Esophagus (tissue), 2 donors: ENCODE data around the gene HDAC11. TPM values are rescaled to one million over a fixed set of nuclear protein-coding genes. Genes with fewer than 3 reads are reported as not detected.
A peak's percentile ranks its signal among the peaks of the same experiment; 100 is the strongest.
"Not testable (repeated sequence)": the region's sequence is repeated elsewhere in the genome, so short reads cannot be mapped to it uniquely, and the experiment has no call there.

Experiments
- H3K27ac ChIP-seq, 2 donors: one replicate each; pipeline ENCODE4 v1.5.1; 2013; ENCODE audit warnings: low read depth in 2 of 2, mild to moderate bottlenecking in 2 of 2, inconsistent platforms in 1 of 2, low read length in 1 of 2, moderate library complexity in 1 of 2
- H3K27me3 ChIP-seq, 2 donors: one replicate each; pipeline ENCODE4 v1.6.1; 2013; ENCODE audit warnings: low read length in 2 of 2, control low read depth in 1 of 2, mild to moderate bottlenecking in 1 of 2; ENCODE audit not compliant: insufficient read depth in 2 of 2, control insufficient read depth in 1 of 2
- H3K36me3 ChIP-seq, 2 donors: one replicate each; pipeline ENCODE4 v1.6.1; 2013; ENCODE audit warnings: low read length in 1 of 2; ENCODE audit not compliant: control insufficient read depth in 2 of 2, insufficient read depth in 2 of 2
- H3K4me1 ChIP-seq, 2 donors: one replicate each; pipeline ENCODE4 v1.6.1; 2013; ENCODE audit warnings: low read length in 1 of 2; ENCODE audit not compliant: control insufficient read depth in 2 of 2, insufficient read depth in 2 of 2
- H3K4me3 ChIP-seq, 2 donors: one replicate each; pipeline ENCODE4 v1.5.1; 2013; ENCODE audit warnings: low read length in 2 of 2, mild to moderate bottlenecking in 2 of 2, low read depth in 1 of 2, moderate library complexity in 1 of 2
- H3K9me3 ChIP-seq, 2 donors: one replicate each; pipeline ENCODE4 v1.6.1; 2013; ENCODE audit warnings: mild to moderate bottlenecking in 2 of 2, low read depth in 1 of 2, low read length in 1 of 2, moderate library complexity in 1 of 2; ENCODE audit not compliant: control insufficient read depth in 2 of 2, insufficient read depth in 1 of 2
- WGBS, 2 donors: extraction: QIAGEN DNeasy Blood & Tissue Kit; methylation state at CpG; one replicate each; pipeline ENCODE4 v1.1.7; 2013; 5-methylcytosine and 5-hydroxymethylcytosine counted together
- polyA plus RNA-seq, 2 donors: library from polyadenylated mRNA; stranded (reverse); fragments of 200-250 nt; gene quantifications; one replicate each; pipeline ENCODE4 v1.2.3, GENCODE V29; 2013
- donor health status: healthy with polysubstance abuse.
- donor health status: Bipolar disorder and iron deficiency.

The HDAC11 gene
- 10 to 100 TPM; 12.9 TPM for polyA plus RNA-seq

- H3K36me3 ChIP-seq: peaks cover 0 to 3% of the 10 kb centered on the region in 2 donors
- peak within 1 kb of the TSS; percentile 54 to 76 for H3K4me3 ChIP-seq
- H3K27ac ChIP-seq: peak within 1 kb of the TSS; percentile 92 to 95
- no peaks in the 10 kb centered on the region for H3K9me3 ChIP-seq
- H3K4me1 ChIP-seq: peaks cover 12 to 14% of the 10 kb centered on the region in 2 donors
- H3K27me3 ChIP-seq: no peaks in the 10 kb centered on the region
- WGBS, 2 donors: 0 to 1% methylated on average over 67 of the region's 67 CpGs
These were observed at the start of gene HDAC11 for GRCh38 chr3:13479582-13480339. Gene HDAC11 (plus strand): TSS chr3:13480306. CDS start chr3:13480348, 42 bp downstream.

GRCh38 chr3:13430411-13430875 is 49.7 kb upstream of the HDAC11 start:
- not testable (repeated sequence) for H3K27ac ChIP-seq, H3K36me3 ChIP-seq, H3K4me3 ChIP-seq, H3K4me1 ChIP-seq, H3K9me3 ChIP-seq, H3K27me3 ChIP-seq
- WGBS, 2 donors: 85 to 89% methylated on average over 2 of the region's 2 CpGs

- H3K4me3 ChIP-seq: no peak overlapping the region
- H3K36me3 ChIP-seq: no peaks in the 10 kb centered on the region
- 76 to 86% methylated on average over 1 of the region's 1 CpG for WGBS, 2 donors
- no peaks in the 10 kb centered on the region for H3K4me1 ChIP-seq
- H3K9me3 ChIP-seq: no peaks in the 10 kb centered on the region
- no peaks in the 10 kb centered on the region for H3K27me3 ChIP-seq
- H3K27ac ChIP-seq: no peak overlapping the region
These were observed 48.0 kb upstream of the HDAC11 start for GRCh38 chr3:13432093-13432492.

GRCh38 chr3:13433912-13434311 is 46.2 kb upstream of the HDAC11 start:
- Histone ChIP-seq H3K4me1 (no peaks in the 10 kb centered on the region), H3K27ac (no peak overlapping the region), H3K27me3 (no peaks in the 10 kb centered on the region), H3K9me3 (no peaks in the 10 kb centered on the region), H3K4me3 (no peak overlapping the region), H3K36me3 (no peaks in the 10 kb centered on the region)
- 86 to 88% methylated on average over 5 of the region's 5 CpGs for WGBS, 2 donors

GRCh38 chr3:13436213-13436612 is 43.9 kb upstream of the HDAC11 start:
- 89 to 92% methylated on average over 4 of the region's 4 CpGs for whole genome bisulfite sequencing, 2 donors
- not testable (repeated sequence) for H3K27ac ChIP-seq, H3K9me3 ChIP-seq, H3K27me3 ChIP-seq, H3K4me3 ChIP-seq, H3K4me1 ChIP-seq, H3K36me3 ChIP-seq

- Histone ChIP-seq H3K9me3 (no peaks in the 10 kb centered on the region), H3K4me3 (no peak overlapping the region), H3K36me3 (no peaks in the 10 kb centered on the region), H3K27ac (no peak overlapping the region), H3K4me1 (no peaks in the 10 kb centered on the region), H3K27me3 (no peaks in the 10 kb centered on the region)
- 70 to 73% methylated on average over 4 of the region's 4 CpGs for WGBS, 2 donors
These were observed 39.8 kb upstream of the HDAC11 start for GRCh38 chr3:13440204-13440817.

GRCh38 chr3:13442882-13443281 is 37.2 kb upstream of the HDAC11 start:
- H3K9me3 ChIP-seq, H3K27me3 ChIP-seq, H3K4me1 ChIP-seq, H3K27ac ChIP-seq, H3K4me3 ChIP-seq, H3K36me3 ChIP-seq: not testable (repeated sequence)
- 92 to 96% methylated on average over 2 of the region's 2 CpGs for WGBS, 2 donors

GRCh38 chr3:13451301-13451673 is 28.8 kb upstream of the HDAC11 start:
- Histone ChIP-seq H3K4me1 (no peaks in the 10 kb centered on the region), H3K9me3 (no peaks in the 10 kb centered on the region), H3K27ac (peak overlapping the region; percentile 91 to 95), H3K27me3 (no peaks in the 10 kb centered on the region), H3K4me3 (peak overlapping the region; percentile 57 to 64), H3K36me3 (no peaks in the 10 kb centered on the region)
- WGBS, 2 donors: 4 to 5% methylated on average over 7 of the region's 7 CpGs

GRCh38 chr3:13452490-13453335 is 27.4 kb upstream of the HDAC11 start:
- Histone ChIP-seq H3K36me3 (no peaks in the 10 kb centered on the region), H3K4me3 (peak overlapping the region in 1 of 2 donors; percentile 64), H3K27ac (peak overlapping the region; percentile 91 to 95), H3K9me3 (no peaks in the 10 kb centered on the region), H3K27me3 (no peaks in the 10 kb centered on the region), H3K4me1 (no peaks in the 10 kb centered on the region)
- 16 to 24% methylated on average over 12 of the region's 12 CpGs for WGBS, 2 donors
